HG03558 (cell line): Measurements from ENCODE around the gene SLC26A1.

Experiments used
- ATAC-seq: cut with Tn5 transposase; IDR thresholded peaks from one replicate; pipeline ENCODE4 v1.9.1; 2021; ENCODE audit warnings: moderate number of reproducible peaks; ENCODE audit not compliant: unreplicated experiment; ENCODE audit errors: extremely low read depth

The SLC26A1 gene

GRCh38 chr4:968621-969394, 24.4 kb downstream of the SLC26A1 start:
- no peak for ATAC-seq

GRCh38 chr4:968221-968620, 25.0 kb downstream of the SLC26A1 start:
- no peak for ATAC-seq

GRCh38 chr4:967113-968104, 25.8 kb downstream of the SLC26A1 start:
- ATAC-seq = no peak

GRCh38 chr4:966266-967112, 26.7 kb downstream of the SLC26A1 start:
- ATAC-seq = no peak

- ATAC-seq = no peak
Observed at GRCh38 chr4:965766-966134, 27.5 kb downstream of the SLC26A1 start.

- no peak for ATAC-seq
Observed at GRCh38 chr4:965048-965765, 28.0 kb downstream of the SLC26A1 start.

- no peak for ATAC-seq
Observed at GRCh38 chr4:964346-965025, 28.7 kb downstream of the SLC26A1 start.

- ATAC-seq = no peak
Observed at GRCh38 chr4:963276-964225, 29.7 kb downstream of the SLC26A1 start.

- ATAC-seq = no peak
Observed at GRCh38 chr4:962231-963208, 30.7 kb downstream of the SLC26A1 start.

- no peak for ATAC-seq
Observed at GRCh38 chr4:961351-962230, 31.6 kb downstream of the SLC26A1 start.

GRCh38 chr4:960636-961350, 32.4 kb downstream of the SLC26A1 start:
- ATAC-seq = no peak

- no peak for ATAC-seq
Observed at GRCh38 chr4:960140-960635, 33.0 kb downstream of the SLC26A1 start.

- ATAC-seq = no peak
Observed at GRCh38 chr4:959338-960139, 33.7 kb downstream of the SLC26A1 start.

- ATAC-seq = no peak
Observed at GRCh38 chr4:958696-959337, 34.4 kb downstream of the SLC26A1 start.
